Measurements from ENCODE around the gene GDF2.

- TF ChIP-seq CTCF (conservative IDR thresholded peaks at IDR 0.05; ENCODE audit: low read depth in 2 of 2) = no peak
- TF ChIP-seq POLR2AphosphoS5 (IDR thresholded peaks at IDR 0.05; ENCODE audit: low read depth) = no peak
- TF ChIP-seq CREB1 (CRISPR knock-in tag; IDR thresholded peaks at IDR 0.05; ENCODE audit: low read depth) = no peak
- no peak for TF ChIP-seq EZH2 (IDR thresholded peaks at IDR 0.05; ENCODE audit: low read depth, unreplicated experiment)
- no peak for TF ChIP-seq EZH2phosphoT487 (IDR thresholded peaks at IDR 0.05; ENCODE audit: unreplicated experiment)
- no peak for TF ChIP-seq ETS1 (IDR thresholded peaks at IDR 0.05)
- TF ChIP-seq REST (IDR thresholded peaks at IDR 0.05; ENCODE audit: unreplicated experiment) = no peak
- TF ChIP-seq STAT1 (IDR thresholded peaks at IDR 0.05; ENCODE audit: unreplicated experiment) = no peak
- no peak for TF ChIP-seq ZNF331 (CRISPR knock-in tag; IDR thresholded peaks at IDR 0.05; ENCODE audit: low read depth)
Observed at GRCh38 chr10:47354900-47355299, 32.6 kb downstream of the GDF2 start.

All from GM23338 (cell line).